GM19043 (cell line): ENCODE results near the gene IFI27.

Experiments used
- ATAC-seq: cut with Tn5 transposase; IDR thresholded peaks from one replicate; pipeline ENCODE4 v1.9.1; 2021; ENCODE audit warnings: low read depth; ENCODE audit not compliant: unreplicated experiment

Gene IFI27

DNA sequence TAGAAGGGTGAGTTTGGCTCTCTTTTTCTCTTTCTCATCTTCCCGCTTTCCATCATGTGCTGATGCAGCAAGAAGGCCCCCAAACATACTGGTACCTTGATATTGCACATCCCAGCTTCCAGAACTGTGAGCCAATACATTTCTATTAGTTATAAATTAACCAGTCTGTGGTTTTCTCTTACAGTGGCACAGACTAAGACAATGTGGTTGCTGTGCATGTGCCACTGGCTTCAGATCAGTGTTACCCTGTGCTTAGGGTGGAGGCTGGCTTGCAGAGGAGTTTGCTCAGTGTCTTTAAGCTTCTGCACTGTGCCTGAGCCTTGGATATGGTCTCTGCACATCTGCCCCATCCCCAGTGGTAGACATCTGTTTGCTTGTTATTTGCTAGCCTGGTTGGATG lies 13.3 kb downstream of the IFI27 start:
- no peak for ATAC-seq

DNA sequence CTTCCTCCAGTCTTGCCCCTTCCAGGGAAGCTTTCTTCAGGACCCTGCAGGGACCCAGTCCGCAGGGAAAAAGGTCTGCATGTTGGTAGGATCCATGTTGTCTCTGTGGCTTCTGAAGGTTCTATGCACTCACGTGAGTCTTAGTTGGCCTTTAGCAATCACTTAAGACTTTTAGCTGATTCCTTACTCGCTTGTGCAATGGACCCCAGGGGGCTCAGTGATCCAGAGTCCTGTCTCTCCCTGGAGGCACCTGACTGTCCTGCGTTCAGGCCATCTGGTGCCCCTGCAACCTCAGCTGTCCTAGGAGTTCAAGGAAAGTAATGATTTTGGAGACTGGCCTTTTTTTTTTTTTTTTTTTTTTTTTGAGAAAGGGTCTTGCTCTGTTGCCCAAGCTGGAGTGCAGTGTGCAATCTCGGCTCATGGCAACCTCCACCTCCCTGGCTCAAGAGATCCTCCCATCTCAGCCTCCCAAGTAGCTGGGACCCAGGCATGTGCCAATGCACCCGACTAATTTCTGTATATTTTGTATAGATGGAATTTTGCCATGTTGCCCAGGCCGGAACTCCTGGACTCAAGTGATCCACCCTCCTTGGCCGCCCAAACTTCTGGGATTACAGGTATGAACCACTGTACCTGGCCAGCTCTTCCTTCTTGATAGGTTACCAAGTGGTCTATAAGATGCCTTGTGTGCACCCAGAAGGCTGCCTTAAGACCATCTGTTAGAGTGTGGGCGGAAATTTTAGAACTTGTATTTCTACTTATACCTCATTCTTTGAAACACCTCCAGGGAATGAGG lies 14.2 kb downstream of the IFI27 start:
- no peak for ATAC-seq

- ATAC-seq = no peak
These were observed 15.3 kb downstream of the IFI27 start for GRCh38 chr14:94125659-94126418.

GRCh38 chr14:94126419-94126677 lies 15.8 kb downstream of the IFI27 start:
- no peak for ATAC-seq

DNA sequence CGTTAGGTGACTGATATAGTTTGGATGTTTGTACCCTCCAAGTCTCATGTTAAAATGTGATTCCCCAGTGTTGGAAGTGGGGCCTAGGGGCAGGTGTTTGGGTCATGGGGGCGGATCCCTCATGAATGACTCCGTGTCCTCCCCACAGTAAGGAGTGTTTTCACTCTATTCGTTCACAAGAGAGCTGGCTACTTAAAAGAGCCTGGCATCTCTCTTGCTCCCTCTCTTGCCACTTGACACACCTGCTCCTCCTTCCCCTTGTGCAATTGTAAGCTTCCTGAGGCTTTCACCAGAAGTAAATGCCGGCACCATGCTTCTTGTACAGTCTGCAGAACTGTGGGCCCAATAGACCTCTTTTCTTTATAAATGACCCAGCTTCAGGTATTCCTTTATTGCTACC lies 16.3 kb downstream of the IFI27 start:
- ATAC-seq = no peak

GRCh38 chr14:94127330-94127729 lies 16.8 kb downstream of the IFI27 start:
- no peak for ATAC-seq

DNA sequence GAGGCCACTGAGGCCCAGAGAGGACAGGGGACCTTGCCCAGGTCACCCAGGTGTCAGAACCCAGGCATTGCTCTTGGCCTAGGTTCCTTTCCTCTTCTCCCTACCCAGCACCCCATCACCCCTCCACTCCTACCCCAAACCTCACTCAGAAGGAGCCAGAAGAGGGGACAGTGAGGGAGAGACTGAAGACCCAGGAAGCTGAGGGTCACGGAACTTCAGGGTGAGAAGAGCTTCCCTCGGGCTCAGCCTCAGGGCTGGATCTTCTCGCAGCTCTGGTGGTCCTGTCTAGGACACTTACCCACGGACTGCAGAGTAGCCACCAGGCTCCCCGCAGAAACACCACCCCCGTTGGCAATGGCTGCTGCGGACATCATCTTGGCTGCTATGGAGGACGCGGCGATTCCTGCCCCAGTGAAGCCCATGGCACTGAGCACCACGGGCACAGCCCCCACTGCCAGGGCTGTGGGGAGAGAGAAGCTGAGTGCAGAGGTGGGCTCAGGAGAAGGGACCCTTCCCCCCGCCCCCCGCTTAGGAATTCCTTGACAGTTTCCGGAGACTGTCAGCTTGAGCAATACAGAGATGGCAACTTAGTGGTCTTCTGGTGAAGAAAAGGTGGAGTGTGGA lies 17.8 kb downstream of the IFI27 start:
- ATAC-seq = no peak

DNA sequence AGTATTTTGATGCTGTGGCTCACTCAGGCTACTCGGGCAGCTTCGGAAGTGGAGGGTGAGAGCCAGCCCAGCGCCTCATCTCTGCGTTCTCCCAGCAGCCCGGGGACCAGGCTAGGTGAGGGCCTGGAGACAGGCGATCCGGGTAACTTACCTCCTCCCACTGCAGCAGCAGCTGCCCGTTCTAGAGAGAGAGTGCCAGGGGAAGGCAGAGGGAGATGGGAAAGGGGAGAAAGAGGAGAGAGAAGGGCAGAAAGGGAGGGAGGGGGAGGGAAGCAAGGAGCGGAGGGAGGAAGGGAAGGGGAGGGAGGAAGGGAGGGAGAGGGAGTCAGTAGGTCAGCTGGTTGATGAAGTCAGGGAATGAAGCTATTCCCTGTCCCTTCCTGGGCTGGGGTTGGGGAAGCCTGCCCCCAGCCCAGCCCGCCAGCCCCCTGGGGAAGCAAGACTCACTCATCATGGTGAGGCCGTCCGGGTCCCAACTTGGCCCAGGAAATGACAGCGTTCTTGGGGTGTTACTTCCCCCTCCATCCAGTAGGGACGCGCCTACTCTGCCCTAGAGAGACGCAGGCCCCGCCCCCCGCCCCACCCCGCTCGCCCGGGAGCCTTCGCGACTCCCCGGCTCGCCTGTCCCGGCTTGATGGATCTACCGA lies 18.7 kb downstream of the IFI27 start, which contains the start of gene IFI27L2:
Gene IFI27L2 (minus strand): TSS at position 494 of the 647 bp plus-strand sequence. CDS start 40 bp downstream, at position 454.
- peak; percentile 81 for ATAC-seq

DNA sequence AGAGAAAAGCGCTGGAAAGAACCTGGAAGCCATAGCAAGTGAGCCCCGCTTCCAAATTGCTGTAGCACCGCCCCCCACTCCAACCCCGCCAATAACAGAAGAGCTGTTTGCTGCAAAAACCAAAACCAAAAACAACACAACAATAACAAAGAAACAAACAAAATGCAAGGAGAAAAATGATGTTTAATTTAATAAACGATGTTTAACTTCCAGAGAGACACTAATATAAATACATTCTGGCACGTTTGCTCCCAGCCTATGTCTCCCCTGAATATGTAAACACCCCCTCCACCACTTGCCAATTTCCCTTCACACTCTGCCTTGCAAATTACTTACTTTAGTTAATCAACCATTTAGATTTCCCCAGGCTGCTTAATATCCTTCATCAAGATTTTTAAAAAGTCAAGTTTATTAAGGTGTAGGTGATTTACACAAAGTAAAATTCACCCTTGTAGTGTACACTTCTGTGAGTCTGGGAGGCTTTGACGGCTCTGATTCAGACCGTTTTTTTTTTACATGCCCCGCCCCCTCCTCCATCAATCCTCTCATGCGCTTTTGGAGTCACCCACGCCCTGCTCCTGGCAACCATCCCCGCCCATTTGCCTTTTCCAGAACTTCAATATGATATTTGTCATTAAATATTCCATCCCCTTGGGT lies 19.4 kb downstream of the IFI27 start:
- ATAC-seq = no peak

DNA sequence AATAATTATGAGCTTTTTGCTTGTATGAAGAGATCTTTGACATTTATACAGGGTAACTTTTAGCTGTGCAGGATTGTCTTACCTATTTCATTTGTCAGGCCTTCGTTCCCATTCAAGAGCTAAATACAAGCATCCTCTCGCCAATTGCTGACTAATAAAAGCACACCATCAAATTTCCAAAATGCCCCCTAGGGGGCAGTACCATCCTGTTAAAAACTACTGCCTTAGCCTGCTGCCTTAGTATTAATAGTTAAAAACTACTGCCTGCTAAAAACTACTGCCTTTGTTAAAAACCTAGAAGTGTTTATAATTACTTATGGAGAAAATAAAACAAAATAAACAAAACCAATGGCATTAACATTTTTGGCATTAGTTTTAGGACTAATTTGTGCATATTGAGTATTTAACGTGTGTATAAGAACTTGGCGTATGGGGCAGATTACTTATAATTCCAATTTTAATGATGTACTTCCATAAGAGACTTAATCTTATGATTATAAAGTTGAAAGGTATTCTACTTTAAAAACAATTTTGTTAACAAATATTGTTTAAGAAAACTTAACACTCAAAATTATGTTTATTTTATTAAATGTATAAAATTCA lies 21.9 kb downstream of the IFI27 start:
- peak; percentile 47 for ATAC-seq

DNA sequence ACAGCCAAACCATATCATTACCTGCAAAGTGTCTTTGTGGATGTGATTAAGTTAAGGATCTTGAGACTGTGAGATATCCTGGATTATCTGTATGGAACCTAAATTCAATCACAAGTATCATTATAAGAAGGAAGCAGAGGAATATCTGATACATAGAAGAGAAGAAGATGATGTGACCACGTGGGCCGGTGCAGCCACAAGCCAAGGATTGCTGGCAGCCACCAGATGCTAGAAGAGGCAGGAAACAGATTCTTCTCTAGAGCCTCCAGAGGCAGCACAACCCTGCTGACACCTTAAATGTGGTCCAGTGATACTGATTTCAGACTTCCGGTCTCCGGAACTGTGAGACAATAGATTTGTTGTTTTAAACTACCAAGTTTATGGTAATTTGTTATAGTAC lies 24.9 kb downstream of the IFI27 start:
- ATAC-seq = no peak

- peak; percentile 82 for ATAC-seq
These were observed 26.2 kb downstream of the IFI27 start for GRCh38 chr14:94136575-94137331.

GRCh38 chr14:94138251-94138650 lies 27.7 kb downstream of the IFI27 start:
- no peak for ATAC-seq

DNA sequence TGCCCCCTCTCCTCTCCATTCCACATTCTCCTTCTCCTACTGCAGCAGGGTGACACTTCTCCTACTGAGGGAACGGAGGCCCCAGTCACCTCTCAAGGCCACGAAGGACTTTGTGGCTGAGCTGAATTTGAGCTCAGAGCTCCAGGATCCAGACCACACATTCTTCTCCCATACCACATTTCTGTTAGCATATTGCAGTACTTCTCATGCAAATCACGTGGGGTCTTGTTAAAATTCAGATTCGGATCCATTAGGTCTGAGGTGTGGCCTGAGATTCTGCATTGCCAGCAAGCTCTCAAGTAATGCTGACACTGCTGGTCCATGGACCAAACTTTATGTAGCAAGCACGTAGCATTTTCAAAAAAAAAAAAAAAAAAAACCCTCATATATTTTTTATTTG lies 28.5 kb downstream of the IFI27 start:
- ATAC-seq = no peak

- no peak for ATAC-seq
These were observed 28.9 kb downstream of the IFI27 start for GRCh38 chr14:94139421-94139820.

DNA sequence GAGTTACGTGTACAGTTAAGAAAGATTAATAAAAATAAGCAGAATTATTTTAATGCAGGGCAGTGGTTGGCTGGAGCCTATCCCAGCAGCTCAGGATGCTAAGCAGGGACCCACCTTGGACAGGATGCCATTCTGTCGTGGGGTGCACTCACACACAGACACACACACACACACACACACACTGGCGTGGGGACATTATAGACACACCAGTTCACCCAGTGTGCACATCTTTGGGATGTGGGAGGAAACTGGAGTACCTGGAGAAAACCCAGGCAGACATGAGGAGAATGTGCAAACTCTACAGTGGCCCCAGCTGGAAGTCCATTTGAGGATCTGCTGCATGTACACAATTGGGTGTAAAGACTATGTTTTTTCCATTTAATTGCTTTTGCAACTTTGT lies 31.7 kb downstream of the IFI27 start:
- ATAC-seq = no peak

DNA sequence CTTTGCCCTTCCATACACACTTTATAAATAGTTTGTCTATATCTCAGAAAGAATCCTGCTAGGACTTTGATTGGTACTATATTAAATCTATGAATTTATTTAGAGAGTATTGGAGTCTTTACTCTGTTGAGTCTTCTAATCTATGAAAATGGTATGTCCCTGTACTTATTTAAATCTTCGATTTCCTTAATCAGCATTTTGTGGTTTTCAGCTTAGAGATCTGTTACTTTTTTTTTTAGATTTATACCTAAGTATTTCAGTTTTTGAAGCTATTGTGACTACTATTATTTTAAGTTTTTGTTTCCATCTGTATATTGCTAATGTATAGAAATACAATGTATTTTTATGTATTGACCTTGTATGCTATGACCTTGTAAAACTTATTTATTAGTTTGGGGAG lies 32.3 kb downstream of the IFI27 start:
- ATAC-seq = no peak

GRCh38 chr14:94143239-94143638 lies 32.7 kb downstream of the IFI27 start:
- no peak for ATAC-seq

GRCh38 chr14:94143711-94144110 lies 33.2 kb downstream of the IFI27 start:
- no peak for ATAC-seq

DNA sequence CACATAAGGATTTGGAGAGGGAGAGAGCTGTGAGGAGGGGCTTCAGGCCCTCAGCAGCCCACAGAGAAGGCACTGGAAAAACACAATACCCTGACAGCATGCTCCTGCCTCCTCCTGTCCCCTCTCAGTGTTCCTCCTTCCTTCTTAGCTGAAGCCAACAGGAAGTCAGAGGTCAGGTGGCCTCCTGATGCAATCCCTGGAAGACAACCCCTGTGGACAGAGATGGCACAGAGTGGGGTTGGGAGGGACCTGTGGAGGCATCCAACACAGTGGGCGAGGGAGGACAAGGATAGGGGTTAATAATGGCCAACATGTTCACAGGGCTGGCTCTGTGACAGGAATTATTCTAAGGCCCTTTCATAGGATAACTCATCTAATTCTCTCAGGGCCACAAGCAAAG lies 34.2 kb downstream of the IFI27 start:
- ATAC-seq = no peak
